HPDE6-E6E7 (cell line): ENCODE measurements around the gene EIF2AK3.
"Not testable (repeated sequence)": the region's sequence is repeated elsewhere in the genome, so short reads cannot be mapped to it uniquely, and the experiment has no call there.

Source experiments
- DNase-seq: peaks from one replicate; pipeline ENCODE4 v3.0.0; 2011; ENCODE audit warnings: missing footprints; ENCODE audit errors: extremely low spot score

Gene EIF2AK3

GRCh38 chr2:88637464-88637863 lies 10.2 kb upstream of the EIF2AK3 start:
- DNase-seq = no peak

GRCh38 chr2:88636026-88636425 lies 8.8 kb upstream of the EIF2AK3 start:
- no peak for DNase-seq

DNA sequence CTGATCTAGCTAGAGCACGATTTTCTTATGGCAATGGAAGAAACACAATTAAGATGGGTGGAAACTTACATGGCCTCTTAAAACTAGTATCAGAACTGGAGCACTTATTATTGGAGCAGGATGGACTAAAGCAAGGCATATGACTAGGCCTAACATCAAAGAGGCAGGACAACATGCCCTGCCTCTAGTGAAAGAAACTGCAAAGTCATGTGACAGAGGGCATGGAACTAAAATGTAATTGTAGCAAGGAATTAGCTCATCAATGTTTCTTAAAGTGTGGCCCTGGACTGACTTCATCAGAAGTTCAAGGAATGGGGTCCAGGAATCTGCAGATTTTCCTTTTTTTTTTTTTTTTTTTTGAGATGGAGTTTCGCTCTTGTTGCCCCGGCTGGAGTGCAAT lies 5.3 kb upstream of the EIF2AK3 start:
- no peak for DNase-seq

- no peak for DNase-seq
Measured at GRCh38 chr2:88628571-88628939, 1.3 kb upstream of the EIF2AK3 start.

DNA sequence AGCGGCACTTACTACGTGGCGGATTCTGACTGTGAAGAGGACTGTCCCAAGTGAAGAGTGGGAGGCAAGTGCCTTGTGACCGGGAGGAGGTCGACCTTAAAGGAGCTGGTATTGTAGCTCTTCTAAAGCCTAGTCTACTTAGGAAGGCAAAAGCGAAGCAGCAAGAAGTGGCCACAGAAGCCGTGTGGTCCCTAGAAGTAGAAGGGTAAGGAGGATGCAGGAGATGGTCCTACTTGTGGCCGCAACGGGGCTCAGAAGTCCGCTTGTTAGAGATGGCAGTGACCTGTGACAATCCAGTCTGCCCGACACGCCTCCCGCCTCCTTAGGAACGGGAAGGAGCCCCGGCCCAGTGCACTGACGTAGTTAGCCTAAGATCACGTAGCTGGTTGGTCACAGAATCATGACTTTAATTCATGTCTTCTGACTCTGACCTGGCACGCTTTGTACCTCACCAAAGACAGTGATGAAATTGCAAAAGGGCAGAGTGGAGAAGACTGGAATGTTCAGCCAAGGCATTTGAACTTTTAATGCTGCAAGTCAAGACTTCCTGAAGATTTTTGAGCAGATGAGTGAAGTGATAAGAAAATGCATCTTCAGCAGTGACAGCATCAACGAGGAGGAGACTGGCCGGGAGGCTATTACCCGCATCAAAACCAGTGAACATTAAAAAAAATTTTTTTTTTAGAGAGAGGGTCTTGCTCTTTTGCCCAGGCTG lies 749 bp upstream of the EIF2AK3 start:
- DNase-seq = peak; percentile 60

DNA sequence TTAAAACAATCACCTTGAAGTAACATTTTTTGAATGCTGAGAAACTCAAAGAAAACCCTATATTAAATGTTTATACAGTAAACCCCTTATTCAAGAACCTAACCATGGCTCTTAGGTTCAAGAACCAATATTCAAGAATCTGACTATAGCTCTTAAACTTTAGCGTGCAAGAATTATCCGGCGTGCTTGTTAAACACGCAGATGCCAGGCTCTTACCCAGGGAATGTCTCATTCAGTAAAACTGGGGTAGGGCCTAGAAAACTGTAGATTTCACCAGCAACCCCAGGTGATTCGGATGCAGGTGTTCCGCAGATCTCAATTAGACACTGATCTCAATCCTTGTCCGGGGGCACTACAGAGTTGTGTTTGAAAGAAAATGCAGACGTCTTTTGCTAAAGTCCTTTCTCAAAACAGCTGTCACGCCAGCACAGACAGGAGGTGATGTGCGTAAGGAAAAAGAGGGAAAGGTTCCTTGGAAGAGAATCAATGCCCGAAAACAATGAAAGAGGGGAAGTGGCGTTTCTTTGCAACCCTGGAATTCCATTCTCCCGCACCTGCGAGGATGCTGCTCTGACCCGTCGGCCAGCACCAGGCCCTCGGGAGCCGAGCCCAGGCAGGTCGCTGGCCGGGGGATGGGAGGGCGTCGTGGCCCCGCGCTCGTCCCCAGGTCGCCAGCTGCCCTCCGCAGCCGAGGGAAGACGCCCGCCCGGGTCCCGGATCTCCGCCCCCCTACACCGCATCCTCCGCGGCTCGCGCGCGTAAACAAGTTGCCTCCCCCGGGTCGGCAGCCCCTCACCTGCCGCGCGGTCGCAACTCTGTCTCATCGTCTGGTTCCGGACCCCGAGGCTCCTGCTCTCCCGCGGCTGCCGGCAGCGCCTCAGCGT lies 851 bp downstream of the EIF2AK3 start:
- DNase-seq = peak; percentile 5

GRCh38 chr2:88624477-88624876 lies 2.8 kb downstream of the EIF2AK3 start:
- DNase-seq = no peak

DNA sequence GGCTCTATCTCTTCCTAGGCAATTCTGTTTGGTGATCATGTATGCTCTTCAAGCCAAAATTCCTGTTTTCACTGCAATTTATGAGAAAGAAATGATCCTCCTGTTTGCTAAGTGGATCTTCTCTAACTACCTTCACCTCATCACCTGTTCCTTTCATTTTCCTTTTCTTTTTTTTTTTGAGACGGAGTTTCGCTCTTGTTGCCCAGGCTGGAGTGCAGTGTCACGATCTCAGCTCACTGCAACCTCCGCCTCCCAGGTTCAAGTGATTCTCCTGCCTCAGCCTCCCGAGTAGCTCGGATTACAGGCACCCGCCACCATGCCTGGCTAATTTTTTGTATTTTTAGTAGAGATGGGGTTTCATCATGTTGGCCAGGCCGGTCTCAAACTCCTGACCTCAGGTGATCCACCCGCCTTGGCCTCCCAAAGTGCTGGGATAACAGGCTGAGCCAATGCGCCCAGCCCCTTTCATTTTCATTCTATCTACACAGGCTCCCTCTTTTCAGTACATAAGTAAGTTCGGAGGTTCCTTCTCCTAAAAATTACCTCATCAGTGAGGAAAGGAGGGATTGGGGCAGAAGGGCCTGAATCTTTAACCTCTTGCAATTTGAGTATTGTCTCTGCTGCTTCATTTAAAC lies 3.3 kb downstream of the EIF2AK3 start:
- DNase-seq = not testable (repeated sequence)

DNA sequence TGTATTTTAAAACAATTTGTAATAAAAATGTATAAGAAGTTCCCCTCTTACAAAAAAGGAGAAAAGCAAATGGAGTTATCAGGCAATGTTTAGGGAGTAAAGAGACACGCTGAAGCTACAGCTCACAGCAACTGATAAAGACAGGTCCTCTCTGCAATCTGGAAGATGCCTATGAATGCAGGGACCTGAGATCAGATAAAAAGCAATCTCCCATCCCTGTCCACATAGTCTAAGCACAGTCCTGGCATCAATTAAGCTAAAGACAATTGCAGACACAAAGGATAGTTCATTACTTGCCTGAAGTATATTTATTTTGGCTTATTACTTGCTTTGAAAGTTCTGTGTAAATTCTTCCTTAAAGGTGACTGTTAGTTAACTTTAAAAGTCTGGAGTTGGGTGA lies 5.0 kb downstream of the EIF2AK3 start:
- DNase-seq = no peak

- DNase-seq = no peak
Measured at GRCh38 chr2:88621432-88621831, 5.8 kb downstream of the EIF2AK3 start.

DNA sequence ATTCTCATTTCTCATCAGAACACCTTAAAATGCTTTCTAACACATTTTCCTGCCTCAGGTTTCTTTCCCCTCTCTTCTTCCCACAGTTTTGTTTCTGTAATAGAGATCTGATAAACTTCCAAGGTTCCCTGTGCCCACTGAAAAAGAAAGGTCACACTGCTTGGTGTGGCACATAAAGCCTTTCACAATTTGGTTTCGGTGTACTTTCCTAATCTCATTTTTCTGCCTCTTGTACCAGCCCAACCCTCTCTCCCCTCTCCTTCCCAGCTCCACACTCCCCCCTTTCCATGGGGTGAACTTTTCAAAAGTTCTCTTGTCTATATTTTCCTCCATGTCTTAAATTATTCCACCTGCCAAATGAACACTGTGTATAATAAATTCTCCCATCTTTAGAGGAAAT lies 7.2 kb downstream of the EIF2AK3 start:
- DNase-seq = no peak

- DNase-seq = no peak
Measured at GRCh38 chr2:88615822-88616221, 11.4 kb downstream of the EIF2AK3 start.

DNA sequence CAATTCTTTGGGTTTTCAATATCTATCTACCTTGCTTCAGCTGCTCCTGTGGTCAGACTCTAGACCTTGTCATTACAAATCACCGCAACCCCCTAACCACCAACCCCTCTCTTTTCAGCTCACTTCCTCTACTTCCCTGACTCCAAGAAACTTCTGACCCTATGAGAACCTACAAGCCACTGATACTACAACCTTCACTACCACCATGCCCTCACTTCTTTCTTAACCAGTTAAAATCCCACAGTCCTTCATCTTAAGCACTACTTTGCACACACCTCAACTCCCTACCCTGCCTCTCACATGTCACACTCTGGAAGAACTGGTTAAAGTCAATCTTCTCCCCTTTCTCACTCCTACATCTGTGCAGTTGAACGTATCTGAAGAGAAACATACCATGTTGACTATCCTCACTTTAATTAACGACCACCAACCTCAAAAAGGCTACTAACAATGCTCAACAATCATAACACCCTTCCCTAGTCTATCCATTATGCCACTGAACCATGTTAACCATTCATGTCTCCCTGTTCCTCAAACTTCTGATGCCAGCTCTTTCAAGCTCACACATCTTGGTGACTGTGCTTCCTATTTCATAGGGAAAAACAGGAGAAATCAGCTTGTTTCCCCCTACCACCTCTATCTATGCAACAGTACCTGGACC lies 12.6 kb downstream of the EIF2AK3 start:
- no peak for DNase-seq

GRCh38 chr2:88613921-88614320 lies 13.3 kb downstream of the EIF2AK3 start:
- no peak for DNase-seq

- DNase-seq = no peak
Measured at GRCh38 chr2:88608184-88608583, 19.1 kb downstream of the EIF2AK3 start.

GRCh38 chr2:88607416-88607815 lies 19.8 kb downstream of the EIF2AK3 start:
- DNase-seq = no peak

DNA sequence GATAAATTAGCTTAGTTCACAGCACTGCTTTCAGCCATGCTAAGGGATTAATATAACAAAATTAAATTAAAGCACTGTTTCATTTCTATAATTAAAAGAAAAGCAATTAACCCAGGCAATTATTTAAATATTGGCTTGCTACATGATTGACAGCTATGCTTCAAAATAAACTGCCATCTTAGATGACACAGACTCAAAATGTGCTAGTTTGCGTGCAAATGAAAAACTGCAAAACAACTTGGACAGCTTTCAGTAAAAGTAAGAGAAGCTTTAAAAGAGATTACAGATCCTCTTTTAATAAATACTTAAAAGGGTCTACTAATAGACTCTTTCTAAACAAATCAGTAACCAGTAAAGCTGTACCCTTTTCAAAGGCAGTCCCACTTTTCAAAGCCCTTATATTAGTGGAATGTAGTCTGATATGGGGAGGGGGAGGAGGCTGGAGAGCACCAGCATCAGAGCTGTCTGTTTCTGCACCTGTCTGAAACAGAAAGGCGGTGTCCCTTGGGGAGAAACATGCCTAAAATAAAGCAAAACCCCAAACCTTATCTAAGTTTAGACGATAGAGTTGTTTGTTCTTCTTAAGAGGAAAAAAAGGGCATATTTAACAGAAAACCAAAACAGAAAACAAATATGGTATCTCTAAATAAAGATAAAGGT lies 20.8 kb downstream of the EIF2AK3 start:
- no peak for DNase-seq

DNA sequence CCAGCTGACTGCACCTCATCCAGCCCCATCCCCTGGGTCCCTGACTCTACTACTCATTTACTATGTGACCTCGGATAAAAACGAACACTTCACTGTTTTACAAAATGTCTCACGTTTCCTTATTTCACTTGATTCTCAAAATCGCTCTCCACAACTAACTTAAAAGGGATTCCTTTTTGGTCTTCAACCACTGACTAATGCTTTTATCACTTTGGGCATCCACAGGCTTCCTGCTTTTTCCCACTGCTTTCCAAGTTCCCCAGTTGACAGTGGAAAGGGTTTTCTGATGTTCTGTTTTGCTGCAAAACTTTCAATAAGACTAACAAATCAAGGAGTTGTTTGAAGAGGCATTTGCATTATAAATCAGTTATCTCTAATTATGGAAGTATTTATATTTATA lies 24.1 kb downstream of the EIF2AK3 start:
- no peak for DNase-seq

DNA sequence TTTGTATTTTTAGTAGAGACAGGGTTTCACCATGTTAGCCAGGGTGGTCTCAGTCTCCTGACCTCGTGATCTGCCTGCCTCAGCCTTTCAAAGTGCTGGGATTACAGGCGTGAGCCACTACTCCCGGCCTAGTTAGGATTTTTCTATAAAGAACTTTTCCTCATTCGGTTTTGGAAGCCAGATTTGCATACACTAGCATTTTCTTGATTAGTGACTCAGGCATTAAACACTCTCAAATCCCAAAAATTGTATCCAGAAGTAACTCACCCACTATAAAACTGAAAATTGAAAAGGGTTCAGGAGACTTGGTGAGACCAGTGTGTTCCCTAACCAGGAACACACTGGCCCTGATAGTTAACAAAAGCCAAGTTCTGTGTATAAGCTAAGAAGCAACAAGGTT lies 25.2 kb downstream of the EIF2AK3 start:
- no peak for DNase-seq

- no peak for DNase-seq
Measured at GRCh38 chr2:88601286-88601685, 26.0 kb downstream of the EIF2AK3 start.

DNA sequence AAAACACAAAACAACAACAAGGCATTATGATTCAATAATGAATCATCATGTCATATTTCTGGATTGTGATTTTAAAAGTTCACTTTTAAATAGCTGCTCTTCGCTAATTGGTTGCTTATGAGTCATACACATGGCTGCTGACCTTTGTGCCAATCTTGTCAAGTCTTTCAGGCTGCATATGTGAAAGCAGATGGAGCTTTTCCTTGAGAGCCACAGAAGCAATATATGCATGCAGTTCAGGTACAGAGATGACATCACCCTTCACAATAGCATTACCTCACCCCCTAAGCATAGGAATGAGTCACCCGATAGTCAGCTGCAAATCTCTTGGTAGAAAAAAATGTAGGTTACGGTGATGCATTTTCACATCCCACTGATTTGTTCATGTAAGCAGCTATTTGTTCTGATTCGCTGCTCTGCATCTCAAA lies 27.2 kb downstream of the EIF2AK3 start:
- DNase-seq = peak; percentile 90

- no peak for DNase-seq
Measured at GRCh38 chr2:88599527-88599926, 27.7 kb downstream of the EIF2AK3 start.
